OCI-LY3 (cell line): Measurements from ENCODE around the gene SOX9.

ENCODE experiments used
- H2AFZ ChIP-seq: fragments of 200-600, 300-600 bp; shearing (Covaris generic); 2 replicates; pipeline ENCODE4 v1.6.0; 2014; ENCODE audit warnings: antibody characterized with exemption, low read depth, low read length
- H3K27ac ChIP-seq: fragments of 200-600, 300-600 bp; sonication (generic); 2 replicates; pipeline ENCODE4 v1.5.1; 2014; ENCODE audit warnings: mild to moderate bottlenecking, low read length, moderate library complexity, mixed read lengths
- H3K27me3 ChIP-seq: fragments of 200-600, 300-600 bp; sonication (generic); 2 replicates; pipeline ENCODE4 v1.6.1; 2014; ENCODE audit warnings: low read depth, low read length, mixed read lengths
- H3K36me3 ChIP-seq: fragments of 200-600, 300-600 bp; sonication (generic); replicated peaks from 2 replicates; pipeline ENCODE3; 2014; ENCODE audit warnings: low read depth, low read length, mixed read lengths
- H3K4me1 ChIP-seq: fragments of 300-600, 200-600 bp; sonication (generic); 2 replicates; pipeline ENCODE4 v1.6.1; 2014; ENCODE audit warnings: low read length, mixed read lengths
- H3K4me2 ChIP-seq: fragments of 200-600, 300-600 bp; sonication (generic); 2 replicates; pipeline ENCODE4 v1.6.1; 2014; ENCODE audit warnings: low read length, mixed read lengths
- H3K4me3 ChIP-seq: fragments of 300-600, 200-600 bp; sonication (generic); 2 replicates; pipeline ENCODE4 v1.5.1; 2014; ENCODE audit warnings: antibody characterized with exemption, mild to moderate bottlenecking, low read length, moderate library complexity
- H3K79me2 ChIP-seq: fragments of 300-600, 200-600 bp; shearing (Covaris generic); 2 replicates; pipeline ENCODE4 v1.6.1; 2014; ENCODE audit warnings: mild to moderate bottlenecking, low read length, mixed read lengths
- H3K9ac ChIP-seq: fragments of 300-600, 200-600 bp; shearing (Covaris generic); 2 replicates; pipeline ENCODE4 v1.6.0; 2014; ENCODE audit warnings: mild to moderate bottlenecking, low read length, moderate library complexity
- H3K9me3 ChIP-seq: fragments of 200-600, 300-600 bp; shearing (Covaris generic); 2 replicates; pipeline ENCODE4 v1.6.1; 2014; ENCODE audit warnings: low read length, mixed read lengths; ENCODE audit not compliant: insufficient read depth
- H4K20me1 ChIP-seq: fragments of 200-600, 300-600 bp; sonication (generic); 2 replicates; pipeline ENCODE4 v1.6.1; 2016; ENCODE audit warnings: low read length, mixed read lengths; ENCODE audit not compliant: insufficient read depth
- EZH2phosphoT487 ChIP-seq: fragments of 200-600 bp; shearing (Covaris generic); IDR thresholded peaks from 2 replicates; pipeline ENCODE4 v1.6.1; 2018; ENCODE audit warnings: antibody characterized with exemption, mixed run types, low read depth
- TF ChIP-seq, protein P1 (sequence below): fragments of 200-600, 300-600 bp; sonication (generic); IDR thresholded peaks from 2 replicates; pipeline ENCODE4 v1.5.1; 2014; ENCODE audit warnings: antibody characterized with exemption, low read length, low read depth

SOX9 gene

DNA sequence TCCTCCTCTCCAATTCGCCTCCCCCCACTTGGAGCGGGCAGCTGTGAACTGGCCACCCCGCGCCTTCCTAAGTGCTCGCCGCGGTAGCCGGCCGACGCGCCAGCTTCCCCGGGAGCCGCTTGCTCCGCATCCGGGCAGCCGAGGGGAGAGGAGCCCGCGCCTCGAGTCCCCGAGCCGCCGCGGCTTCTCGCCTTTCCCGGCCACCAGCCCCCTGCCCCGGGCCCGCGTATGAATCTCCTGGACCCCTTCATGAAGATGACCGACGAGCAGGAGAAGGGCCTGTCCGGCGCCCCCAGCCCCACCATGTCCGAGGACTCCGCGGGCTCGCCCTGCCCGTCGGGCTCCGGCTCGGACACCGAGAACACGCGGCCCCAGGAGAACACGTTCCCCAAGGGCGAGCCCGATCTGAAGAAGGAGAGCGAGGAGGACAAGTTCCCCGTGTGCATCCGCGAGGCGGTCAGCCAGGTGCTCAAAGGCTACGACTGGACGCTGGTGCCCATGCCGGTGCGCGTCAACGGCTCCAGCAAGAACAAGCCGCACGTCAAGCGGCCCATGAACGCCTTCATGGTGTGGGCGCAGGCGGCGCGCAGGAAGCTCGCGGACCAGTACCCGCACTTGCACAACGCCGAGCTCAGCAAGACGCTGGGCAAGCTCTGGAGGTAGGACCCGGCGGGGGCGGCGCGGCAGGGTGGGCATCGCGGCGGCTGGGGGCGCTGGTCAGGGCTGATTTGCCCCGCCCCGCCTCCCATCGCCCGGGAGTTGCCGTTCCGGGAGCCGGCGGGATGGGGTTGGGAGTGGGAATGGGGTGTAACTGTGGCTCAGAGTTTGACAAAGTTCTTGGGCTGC, 567 bp downstream of the SOX9 start:
- no peak overlapping the region for H3K4me2 ChIP-seq

GRCh38 chr17:72122010-72122764, 1.4 kb downstream of the SOX9 start:
- Histone ChIP-seq H3K4me1 (no peaks in the 10 kb centered on the region), H3K9ac (no peak overlapping the region), H3K4me2 (no peak overlapping the region), H2AFZ (no peak overlapping the region), H3K79me2 (no peaks in the 10 kb centered on the region), H3K27me3 (no peaks in the 10 kb centered on the region), H3K4me3 (no peak overlapping the region), H3K36me3 (no peaks in the 10 kb centered on the region), H3K9me3 (no peaks in the 10 kb centered on the region), H3K27ac (no peak overlapping the region), H4K20me1 (no peaks in the 10 kb centered on the region)
- TF ChIP-seq, protein P1, sequence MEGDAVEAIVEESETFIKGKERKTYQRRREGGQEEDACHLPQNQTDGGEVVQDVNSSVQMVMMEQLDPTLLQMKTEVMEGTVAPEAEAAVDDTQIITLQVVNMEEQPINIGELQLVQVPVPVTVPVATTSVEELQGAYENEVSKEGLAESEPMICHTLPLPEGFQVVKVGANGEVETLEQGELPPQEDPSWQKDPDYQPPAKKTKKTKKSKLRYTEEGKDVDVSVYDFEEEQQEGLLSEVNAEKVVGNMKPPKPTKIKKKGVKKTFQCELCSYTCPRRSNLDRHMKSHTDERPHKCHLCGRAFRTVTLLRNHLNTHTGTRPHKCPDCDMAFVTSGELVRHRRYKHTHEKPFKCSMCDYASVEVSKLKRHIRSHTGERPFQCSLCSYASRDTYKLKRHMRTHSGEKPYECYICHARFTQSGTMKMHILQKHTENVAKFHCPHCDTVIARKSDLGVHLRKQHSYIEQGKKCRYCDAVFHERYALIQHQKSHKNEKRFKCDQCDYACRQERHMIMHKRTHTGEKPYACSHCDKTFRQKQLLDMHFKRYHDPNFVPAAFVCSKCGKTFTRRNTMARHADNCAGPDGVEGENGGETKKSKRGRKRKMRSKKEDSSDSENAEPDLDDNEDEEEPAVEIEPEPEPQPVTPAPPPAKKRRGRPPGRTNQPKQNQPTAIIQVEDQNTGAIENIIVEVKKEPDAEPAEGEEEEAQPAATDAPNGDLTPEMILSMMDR = no peak
- no peak for TF ChIP-seq EZH2phosphoT487

More for the DNA sequence above, 567 bp downstream of the SOX9 start:
- Histone ChIP-seq H4K20me1 (no peaks in the 10 kb centered on the region), H3K27me3 (no peaks in the 10 kb centered on the region), H2AFZ (no peak overlapping the region), H3K36me3 (no peaks in the 10 kb centered on the region), H3K9ac (no peak overlapping the region), H3K4me3 (no peak overlapping the region), H3K79me2 (no peaks in the 10 kb centered on the region), H3K27ac (no peak overlapping the region), H3K9me3 (no peaks in the 10 kb centered on the region), H3K4me1 (no peaks in the 10 kb centered on the region)
- no peak for TF ChIP-seq EZH2phosphoT487
- TF ChIP-seq, protein P1 = no peak

- Histone ChIP-seq H3K4me3 (no peak overlapping the region), H3K4me2 (no peak overlapping the region), H3K4me1 (no peaks in the 10 kb centered on the region), H3K27ac (no peak overlapping the region), H3K27me3 (no peaks in the 10 kb centered on the region), H3K79me2 (no peaks in the 10 kb centered on the region), H3K9ac (no peak overlapping the region), H3K36me3 (no peaks in the 10 kb centered on the region), H3K9me3 (no peaks in the 10 kb centered on the region), H2AFZ (no peak overlapping the region), H4K20me1 (no peaks in the 10 kb centered on the region)
- no peak for TF ChIP-seq EZH2phosphoT487
- TF ChIP-seq, protein P1 = no peak
Measured at GRCh38 chr17:72122765-72123529, 2.1 kb downstream of the SOX9 start.
